GM18858 (cell line): Measurements from ENCODE around the gene FBP2.

Source experiments
- ATAC-seq: cut with Tn5 transposase; IDR thresholded peaks from one replicate; pipeline ENCODE4 v1.9.1; 2021; ENCODE audit not compliant: unreplicated experiment

Gene FBP2

DNA sequence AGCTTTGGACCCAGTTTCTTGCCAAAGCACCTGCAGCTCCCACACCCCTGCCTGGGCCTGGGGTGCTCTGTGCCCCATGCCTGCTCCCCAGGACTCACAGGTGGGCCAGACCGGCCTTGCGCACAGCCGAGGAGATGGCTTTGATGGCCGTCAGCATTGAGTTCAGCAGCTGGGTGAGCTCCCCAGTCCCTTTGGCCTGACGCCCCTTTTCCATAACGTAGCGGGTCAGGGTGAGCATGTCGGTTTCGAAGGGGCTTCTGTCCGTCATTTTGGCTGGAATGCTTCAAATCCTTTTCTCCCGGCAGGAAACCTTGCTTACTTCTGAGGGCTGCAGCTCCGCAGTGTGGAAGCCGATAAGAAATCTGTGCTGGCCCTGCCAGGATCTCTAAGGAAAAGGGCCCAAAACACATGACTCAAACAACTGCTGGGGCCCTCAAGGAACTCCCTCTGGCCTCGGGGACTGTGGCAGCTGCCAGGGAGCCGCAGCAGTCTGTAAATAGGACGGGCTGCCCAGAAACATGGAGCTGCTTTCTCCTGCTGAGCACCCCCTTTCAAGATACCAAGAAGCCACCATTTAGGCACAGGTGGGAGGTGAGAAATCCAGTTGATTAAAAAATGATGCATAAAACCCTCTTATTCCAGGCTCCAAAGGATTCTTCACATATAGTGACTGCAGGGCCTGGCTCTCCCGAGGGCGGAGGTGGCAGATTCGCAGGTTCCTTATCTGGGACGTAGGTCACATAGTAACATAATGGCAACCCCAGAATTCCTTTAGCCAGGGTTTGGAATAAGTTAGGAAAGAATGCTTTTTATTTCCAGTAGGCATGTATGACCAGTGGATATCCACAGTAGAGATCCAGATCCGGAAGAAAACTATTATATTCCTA, at the start of gene FBP2:
Gene FBP2, minus strand, starts transcription at position 366 of the 887 bp plus-strand sequence. Its CDS starts 98 bp downstream, at position 268.
- ATAC-seq, result no peak

GRCh38 chr9:94643176-94643575, 49.6 kb upstream of the FBP2 start:
- no peak for ATAC-seq

DNA sequence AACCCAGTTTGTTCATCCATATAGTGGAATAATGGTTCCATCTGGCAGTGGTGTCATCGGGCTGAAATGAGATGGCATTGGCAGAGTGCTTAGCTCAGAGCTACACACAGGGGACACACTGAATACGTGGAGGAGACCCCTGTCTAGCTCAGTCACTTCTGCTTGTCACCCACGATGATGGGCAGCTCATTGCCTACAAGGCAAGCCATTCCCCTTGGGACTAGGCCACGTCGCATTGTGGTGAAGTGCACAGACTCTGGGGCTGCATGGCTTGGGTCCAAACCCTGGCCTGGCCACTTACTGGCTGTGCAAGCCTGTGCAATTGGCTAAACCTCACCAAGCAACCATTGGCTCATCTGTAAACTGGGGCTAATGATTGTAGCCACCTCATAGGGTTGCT, 48.9 kb upstream of the FBP2 start:
- no peak for ATAC-seq

GRCh38 chr9:94639999-94640376, 46.4 kb upstream of the FBP2 start:
- ATAC-seq, result no peak

DNA sequence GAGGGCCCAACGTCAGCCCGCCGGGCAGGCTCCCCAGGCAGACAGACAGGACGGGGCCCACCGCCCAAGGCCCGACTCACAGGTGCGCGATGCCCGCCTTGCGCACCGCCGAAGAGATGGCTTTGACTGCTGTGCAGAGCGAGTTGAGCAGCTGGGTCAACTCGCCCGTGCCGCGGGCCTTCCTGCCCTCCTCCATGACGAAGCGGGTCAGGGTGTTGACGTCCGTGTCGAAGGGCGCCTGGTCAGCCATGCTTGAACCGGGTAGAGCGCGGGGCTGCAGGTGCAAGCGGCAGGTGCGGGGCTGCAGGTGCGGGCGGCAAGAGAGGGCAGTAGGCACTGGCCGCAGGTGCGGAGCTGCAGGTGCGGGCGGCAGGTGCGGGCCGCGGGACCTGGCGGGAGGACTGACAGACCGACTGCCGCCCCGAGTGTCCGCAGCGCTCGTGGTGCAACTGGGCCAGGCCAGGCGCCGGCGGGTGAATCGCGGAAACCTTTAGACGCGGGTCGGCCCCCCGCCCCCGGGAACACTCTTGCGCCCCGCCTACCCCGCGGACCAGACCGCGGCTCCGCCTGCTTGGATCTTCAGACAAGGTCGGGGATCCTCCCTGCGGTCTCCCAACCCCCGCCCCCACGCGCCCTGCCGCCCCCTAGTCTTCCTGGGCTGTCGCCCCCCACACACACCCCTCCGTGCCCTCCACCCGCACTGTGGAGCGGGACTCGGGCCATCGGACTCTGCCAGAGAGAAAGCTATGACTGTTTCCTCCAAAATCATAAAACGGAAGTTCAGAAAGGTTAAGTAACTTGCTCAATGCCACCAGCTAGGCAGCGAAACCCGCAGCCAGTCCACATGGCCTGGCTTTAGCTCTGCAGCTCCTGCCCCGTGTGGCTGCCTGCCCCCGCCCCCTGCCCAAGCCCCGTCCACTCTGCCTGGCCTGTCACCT, 45.7 kb upstream of the FBP2 start, which contains the start of gene FBP1:
Gene FBP1, minus strand, starts transcription at position 458 of the 938 bp plus-strand sequence. Its CDS starts 208 bp downstream, at position 250.
- ATAC-seq, result peak; percentile 42

GRCh38 chr9:94638335-94639060, 44.9 kb upstream of the FBP2 start:
- peak; percentile 13 for ATAC-seq

DNA sequence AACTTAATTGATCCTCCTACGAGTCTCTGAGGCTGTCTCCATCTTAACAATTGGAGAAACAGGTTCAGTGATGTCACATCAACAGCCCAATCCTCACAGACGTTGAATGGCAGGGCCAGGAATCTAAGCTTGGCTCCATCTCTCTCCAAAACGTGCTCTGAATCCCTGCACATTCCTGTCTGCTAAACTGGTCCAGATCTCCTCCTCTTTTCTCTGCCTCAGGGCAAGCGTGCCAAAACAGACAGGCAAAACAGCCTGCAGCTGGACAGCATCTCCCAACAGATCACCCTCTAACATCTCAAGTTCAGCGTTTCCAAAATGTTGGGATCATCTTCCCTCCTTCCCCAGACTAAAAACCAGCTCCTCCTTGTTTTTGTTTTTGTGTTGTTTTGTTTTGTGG, 39.1 kb upstream of the FBP2 start:
- ATAC-seq, result no peak

DNA sequence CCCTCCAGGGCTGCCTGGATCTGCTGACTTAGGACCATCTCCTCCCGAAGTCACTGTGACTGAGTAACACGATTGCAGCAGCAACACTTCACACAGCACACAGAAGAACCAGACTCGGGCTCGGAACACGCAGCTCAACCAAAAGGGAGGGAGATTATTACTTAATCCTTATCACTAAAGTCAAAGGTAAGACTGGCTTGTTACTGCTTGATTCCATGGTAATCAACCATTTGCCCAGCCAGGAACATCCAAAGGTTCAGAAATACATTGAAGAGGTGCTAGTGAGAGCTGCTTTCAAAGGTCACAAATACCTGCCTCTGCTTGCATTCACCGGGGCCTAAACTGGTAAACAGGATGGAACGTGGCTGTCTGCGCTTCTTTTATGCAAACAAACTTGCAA, 38.0 kb upstream of the FBP2 start:
- no peak for ATAC-seq

DNA sequence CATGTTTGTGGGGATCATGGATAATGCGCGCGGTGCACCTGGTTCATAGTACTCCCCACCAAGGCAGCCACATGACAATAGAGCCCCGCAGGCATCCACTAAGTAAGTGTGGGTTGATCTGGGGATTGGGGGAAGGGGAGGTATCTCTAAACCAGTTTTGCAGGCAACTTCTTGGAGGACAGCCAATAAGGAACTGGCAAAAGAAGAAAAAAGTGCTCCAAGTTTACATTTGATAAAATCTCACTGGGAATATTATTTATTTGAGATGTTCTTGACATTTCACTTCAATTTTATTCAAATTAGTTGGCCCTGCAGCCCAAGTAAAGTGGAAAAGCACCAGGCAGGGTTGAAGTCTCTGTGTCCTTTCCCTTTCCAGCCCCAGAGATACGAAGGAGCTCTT, 37.2 kb upstream of the FBP2 start:
- ATAC-seq, result no peak

- no peak for ATAC-seq
These were observed 36.7 kb upstream of the FBP2 start for GRCh38 chr9:94630281-94630680.

GRCh38 chr9:94627287-94627686, 33.7 kb upstream of the FBP2 start:
- ATAC-seq, result no peak

- ATAC-seq, result no peak
These were observed 32.2 kb upstream of the FBP2 start for GRCh38 chr9:94625835-94626234.

- no peak for ATAC-seq
These were observed 31.0 kb upstream of the FBP2 start for GRCh38 chr9:94624629-94625028.

DNA sequence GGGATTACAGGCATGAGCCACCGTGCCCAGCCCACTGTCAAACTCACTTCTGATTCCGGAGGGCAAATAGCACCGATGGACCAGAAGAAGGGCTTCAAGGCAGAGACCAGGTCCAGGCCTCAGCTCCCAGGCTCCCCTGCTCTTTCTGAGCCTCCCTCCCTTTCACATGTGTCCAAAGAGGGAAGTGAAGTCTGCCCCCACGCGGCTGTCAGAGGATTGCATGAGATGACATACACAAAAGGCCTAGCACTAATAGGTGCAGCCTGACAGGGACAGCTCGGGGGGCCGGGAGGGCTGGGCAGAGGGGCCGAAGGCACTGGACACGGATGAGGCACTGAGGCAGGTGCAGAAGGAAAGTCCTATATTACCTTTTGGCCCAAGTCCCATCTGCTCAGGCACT, 29.6 kb upstream of the FBP2 start:
- no peak for ATAC-seq

- no peak for ATAC-seq
These were observed 28.6 kb upstream of the FBP2 start for GRCh38 chr9:94622087-94622800.

DNA sequence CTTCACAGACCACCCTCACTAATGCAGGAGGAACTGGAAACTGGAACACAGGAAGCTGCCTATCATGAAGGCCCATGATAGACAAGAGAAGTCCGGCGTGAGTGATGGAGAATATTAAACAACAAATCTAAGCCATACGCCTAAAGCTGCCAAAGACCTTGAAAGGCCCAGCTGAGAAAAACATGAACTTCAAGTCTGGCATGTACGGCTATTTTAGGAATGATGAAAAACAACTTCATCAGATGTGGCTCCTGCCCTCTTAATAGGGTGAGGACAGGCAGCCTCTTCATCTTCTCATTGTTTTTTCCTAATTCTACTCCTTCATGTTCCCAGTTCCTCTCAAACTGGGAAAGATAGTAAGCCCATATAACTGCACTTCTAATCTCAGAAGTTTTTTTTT, 25.4 kb upstream of the FBP2 start:
- ATAC-seq, result no peak

DNA sequence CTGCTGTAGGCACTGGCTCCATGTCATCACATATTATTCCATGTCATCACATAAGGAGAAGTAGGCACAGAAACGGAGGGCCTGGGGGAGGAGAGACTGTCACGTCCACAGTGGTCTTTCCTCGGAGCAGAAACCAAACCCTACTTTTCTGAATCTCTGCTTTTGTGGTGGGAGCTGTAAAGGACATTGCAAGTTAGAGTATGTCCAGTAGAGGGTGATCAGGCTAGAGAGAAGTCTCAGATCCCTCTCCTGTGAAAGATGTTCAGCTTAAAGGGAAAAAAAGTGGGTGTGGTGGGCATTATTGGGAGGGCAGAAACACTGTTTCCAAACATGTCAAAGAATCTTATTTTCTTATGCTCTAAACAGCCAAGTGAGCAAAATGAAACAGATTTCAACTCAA, 19.4 kb upstream of the FBP2 start:
- no peak for ATAC-seq

GRCh38 chr9:94612071-94612470, 18.4 kb upstream of the FBP2 start:
- ATAC-seq, result no peak

- ATAC-seq, result no peak
These were observed 18.0 kb upstream of the FBP2 start for GRCh38 chr9:94611638-94612068.

DNA sequence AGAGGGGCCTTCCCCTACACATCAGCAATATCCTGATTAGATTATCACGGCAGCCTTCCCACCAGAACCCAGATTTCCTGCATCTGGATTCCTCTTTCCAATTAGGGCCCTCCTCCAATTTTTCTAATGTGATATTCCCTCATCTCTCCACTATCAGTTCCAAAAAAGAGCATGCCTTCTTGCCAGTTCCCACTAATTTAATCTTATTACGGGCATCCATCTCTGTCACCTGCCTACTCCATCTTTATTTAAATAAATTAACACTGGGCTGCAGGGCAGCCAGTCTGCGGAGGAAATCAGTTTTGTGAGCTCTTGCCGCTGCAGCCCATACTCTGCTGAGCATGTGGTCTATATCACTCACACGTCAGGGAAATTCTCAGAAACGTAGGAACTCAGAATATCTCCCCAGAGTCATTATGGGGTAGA, 16.6 kb upstream of the FBP2 start:
- no peak for ATAC-seq

DNA sequence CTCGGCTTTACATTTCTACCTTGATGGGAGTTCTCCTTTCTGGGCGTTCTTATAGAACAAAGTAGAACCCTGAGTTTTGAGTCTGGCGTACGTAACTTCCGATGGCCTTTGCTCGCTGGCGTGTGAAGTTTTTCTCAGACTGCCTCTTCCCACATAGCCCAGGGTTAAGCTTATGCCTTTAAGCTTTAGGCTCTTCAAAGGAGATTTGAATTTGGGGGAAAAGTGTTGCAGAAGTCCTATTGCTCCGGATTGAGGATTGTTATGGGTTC, 13.7 kb upstream of the FBP2 start:
- ATAC-seq, result no peak
